Neural progenitor cell (in vitro differentiated cells): ENCODE data around the gene VAV2.

Source experiments
- CTCF ChIP-seq: fragments of 200-600 bp; sonication (generic); IDR thresholded peaks from 2 replicates; pipeline ENCODE4 v1.5.1; 2017; ENCODE audit warnings: antibody characterized with exemption, mild to moderate bottlenecking
- EZH2 ChIP-seq: fragments of 200-600 bp; sonication (generic); IDR thresholded peaks from 2 replicates; pipeline ENCODE4 v1.6.1; 2017; ENCODE audit warnings: antibody characterized with exemption, mild to moderate bottlenecking, moderate library complexity

GRCh38 chr9:133734590-133735414 lies 257.3 kb downstream of the VAV2 start:
- no peak for TF ChIP-seq CTCF
- TF ChIP-seq EZH2, result no peak
